COLO668 (cell line): ENCODE results near the gene FLVCR1.
"Not testable (repeated sequence)": the region's sequence is repeated elsewhere in the genome, so short reads cannot be mapped to it uniquely, and the experiment has no call there.

Experiments
- DNase-seq: peaks from one replicate; lab custom pipeline; 2025; ENCODE audit not compliant: unreplicated experiment; lab: John Stamatoyannopoulos, UW

The FLVCR1 gene

GRCh38 chr1:212914110-212914509, 56.0 kb downstream of the FLVCR1 start:
- not testable (repeated sequence) for DNase-seq

DNA sequence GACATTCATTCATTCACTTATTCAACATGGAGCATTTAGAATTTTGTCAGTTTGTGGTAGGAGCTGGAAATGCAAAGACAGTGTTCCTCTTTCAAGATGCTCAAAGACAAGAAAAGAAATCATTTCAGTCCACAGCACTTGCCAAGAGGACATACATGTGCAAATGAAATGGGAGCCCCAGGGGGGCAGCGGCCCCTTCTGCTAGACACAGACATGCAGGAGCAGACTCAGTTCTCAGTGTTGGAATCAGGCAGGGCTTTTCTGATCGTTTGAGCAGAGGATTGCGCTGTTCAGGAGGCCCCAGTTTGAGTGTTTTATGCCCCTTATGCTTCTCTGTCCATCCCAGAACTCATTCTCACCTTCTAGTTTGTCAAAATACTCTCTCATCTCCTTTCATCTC, 56.7 kb downstream of the FLVCR1 start:
- no peak for DNase-seq

- DNase-seq, result no peak
These were observed 57.4 kb downstream of the FLVCR1 start for GRCh38 chr1:212915245-212916091.

DNA sequence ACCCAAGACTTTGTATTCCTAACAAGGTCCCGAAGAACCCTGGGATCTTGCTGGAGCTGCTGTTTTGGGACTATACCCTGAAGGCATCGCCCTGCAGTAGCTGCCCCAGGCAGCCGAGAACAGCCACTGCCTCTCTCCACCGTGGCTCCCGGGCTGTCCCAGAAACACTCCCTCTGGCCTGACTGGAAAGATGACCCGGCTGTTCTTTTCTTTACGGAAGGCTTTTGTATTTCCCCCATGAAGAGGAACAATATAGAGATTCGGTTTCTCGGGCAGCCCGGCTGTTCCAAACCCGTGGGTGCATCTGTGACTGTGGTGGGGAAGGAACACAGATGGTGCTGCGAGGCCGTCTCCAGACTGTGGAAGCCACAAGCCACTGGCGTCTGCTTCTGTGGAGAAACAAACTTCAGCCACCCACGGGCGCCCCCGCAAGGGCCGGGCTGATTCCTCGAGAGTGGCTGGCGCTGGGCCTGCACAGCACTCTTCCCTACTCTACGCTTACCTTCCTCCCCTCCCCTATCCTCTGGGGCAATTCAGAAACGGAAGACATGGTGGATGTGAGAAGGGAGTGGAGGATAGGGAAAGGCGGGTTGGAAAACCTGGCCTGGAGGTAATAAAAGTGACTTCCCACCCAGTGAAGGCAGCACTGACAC, 58.5 kb downstream of the FLVCR1 start:
- no peak for DNase-seq

- DNase-seq, result no peak
These were observed 59.0 kb downstream of the FLVCR1 start for GRCh38 chr1:212917134-212917485.

- DNase-seq, result no peak
These were observed 59.8 kb downstream of the FLVCR1 start for GRCh38 chr1:212917858-212918257.

- DNase-seq, result no peak
These were observed 60.7 kb downstream of the FLVCR1 start for GRCh38 chr1:212918824-212919223.

- no peak for DNase-seq
These were observed 62.2 kb downstream of the FLVCR1 start for GRCh38 chr1:212920246-212920645.

- DNase-seq, result no peak
These were observed 62.8 kb downstream of the FLVCR1 start for GRCh38 chr1:212920896-212921295.

DNA sequence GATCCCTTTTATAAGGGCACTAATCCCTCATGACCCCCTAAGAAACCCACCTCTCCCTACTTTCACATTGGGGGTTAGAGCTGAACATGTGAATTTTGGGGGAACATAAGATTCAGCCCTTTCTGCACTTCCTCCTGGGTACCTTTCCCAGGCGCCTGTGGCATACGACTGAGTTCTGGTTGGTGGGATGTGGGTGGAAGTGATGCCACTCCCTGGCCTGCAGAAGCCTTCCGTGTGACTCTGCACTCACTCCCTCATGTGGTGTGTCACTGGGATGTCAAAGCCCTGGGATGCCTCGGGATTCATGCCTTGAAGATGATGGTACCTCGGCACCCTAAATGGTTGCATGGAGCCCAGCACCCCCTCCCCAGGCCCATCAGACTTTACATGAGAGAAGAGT, 63.9 kb downstream of the FLVCR1 start:
- DNase-seq, result no peak

- DNase-seq, result no peak
These were observed 68.3 kb downstream of the FLVCR1 start for GRCh38 chr1:212926372-212926771.

GRCh38 chr1:212928323-212929291, 70.5 kb downstream of the FLVCR1 start:
- no peak for DNase-seq

- no peak for DNase-seq
These were observed 73.1 kb downstream of the FLVCR1 start for GRCh38 chr1:212930986-212931678.

DNA sequence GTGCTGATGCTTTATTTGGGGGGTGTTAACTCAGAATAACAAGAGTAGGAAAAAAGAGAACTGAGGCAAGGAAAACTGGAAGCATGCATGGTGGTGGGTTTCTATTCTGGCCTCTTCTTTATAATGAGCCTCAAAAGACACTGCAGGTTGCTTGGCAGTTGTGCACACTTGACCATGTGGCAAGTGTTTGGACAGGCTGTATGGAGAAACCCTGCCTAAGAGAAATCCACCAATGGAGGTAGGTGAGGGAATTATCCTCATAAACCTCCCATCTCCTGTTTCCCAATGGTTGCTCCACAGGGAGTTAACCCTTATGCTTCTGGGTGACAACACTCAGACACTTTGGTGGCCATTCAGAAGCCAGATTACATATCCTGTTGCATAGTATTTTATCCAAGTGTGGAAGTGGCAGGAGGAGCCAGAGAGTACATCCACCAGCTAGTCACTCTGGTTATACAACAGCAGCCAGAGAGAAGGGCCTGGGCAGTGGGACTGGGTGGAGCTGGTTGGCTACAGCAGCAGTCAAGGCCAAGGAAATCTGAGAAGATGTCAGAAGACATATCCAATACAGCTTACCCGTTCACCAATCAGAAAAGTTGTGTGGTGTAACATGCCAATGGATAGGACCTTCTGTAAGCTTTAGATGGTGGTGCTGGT, 75.9 kb downstream of the FLVCR1 start:
- no peak for DNase-seq

GRCh38 chr1:212935387-212935981, 77.4 kb downstream of the FLVCR1 start:
- no peak for DNase-seq

- DNase-seq, result no peak
These were observed 79.0 kb downstream of the FLVCR1 start for GRCh38 chr1:212937034-212937433.

GRCh38 chr1:212938846-212939245, 80.8 kb downstream of the FLVCR1 start:
- DNase-seq, result no peak

GRCh38 chr1:212941452-212941851, 83.4 kb downstream of the FLVCR1 start:
- DNase-seq, result no peak

DNA sequence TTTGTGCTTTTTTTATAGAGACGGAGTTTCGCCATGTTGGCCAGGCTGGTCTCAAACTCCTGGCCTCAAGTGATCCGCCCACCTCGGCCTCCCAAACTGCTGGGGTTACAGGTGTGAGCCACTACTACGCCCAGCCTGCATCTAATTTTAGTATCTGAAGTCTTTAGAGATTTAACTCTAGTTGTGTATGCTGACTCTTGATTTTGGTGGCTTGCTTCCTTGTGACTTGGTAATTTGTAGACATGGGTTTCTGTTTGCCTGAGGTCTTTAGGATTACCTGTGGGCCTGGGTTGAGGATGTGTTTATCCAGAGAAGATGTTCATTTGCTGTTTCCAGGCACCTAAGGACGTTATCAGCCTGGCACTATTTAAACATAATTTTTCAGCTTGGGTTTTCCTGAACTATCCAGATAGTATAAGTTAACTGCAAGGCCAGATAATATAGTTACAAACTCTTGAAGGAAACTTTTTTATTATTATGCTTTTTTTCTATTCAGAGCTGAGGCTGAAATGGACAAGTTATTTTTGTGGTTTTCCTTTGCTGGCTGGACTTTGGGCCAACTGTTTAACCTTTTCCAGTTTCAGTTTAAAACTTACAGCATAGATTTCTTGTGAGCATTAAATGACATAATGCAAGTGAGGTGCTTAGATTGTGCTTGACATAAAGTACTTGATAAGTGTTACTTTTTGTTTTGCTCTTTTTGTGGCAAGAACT, 84.8 kb downstream of the FLVCR1 start:
- DNase-seq, result no peak
